DOHH2 (cell line): Measurements from ENCODE around the gene BRI3BP.
"Not testable (repeated sequence)": the region's sequence is repeated elsewhere in the genome, so short reads cannot be mapped to it uniquely, and the experiment has no call there.

Source experiments
- CTCF ChIP-seq: fragments of 200-600 bp; sonication (generic); IDR thresholded peaks from one replicate; pipeline ENCODE4 v1.5.1; 2014; ENCODE audit warnings: antibody characterized with exemption, mild to moderate bottlenecking, low read depth, low read length; ENCODE audit not compliant: poor library complexity, severe bottlenecking
- EZH2phosphoT487 ChIP-seq: fragments of 200-600 bp; sonication (generic); IDR thresholded peaks from 2 replicates; pipeline ENCODE4 v1.6.1; 2017; ENCODE audit warnings: borderline replicate concordance, mild to moderate bottlenecking, antibody characterized with exemption, low read length, moderate library complexity, mixed read lengths

GRCh38 chr12:125063522-125063921 lies 70.1 kb downstream of the BRI3BP start:
- TF ChIP-seq CTCF, EZH2phosphoT487: not testable (repeated sequence)
